ENCODE results near the gene HOXD1. TPM values are rescaled to one million over a fixed set of nuclear protein-coding genes. Genes with fewer than 3 reads are reported as not detected.

HOXD1 gene
- total RNA-seq, 1 donor from 2014 or later: 1.2 TPM

- Histone ChIP-seq H3K27ac (no peak overlapping the region), H3K4me1 (peaks cover 9% of the 10 kb centered on the region), H3K9me3 (no peaks in the 10 kb centered on the region), H3K36me3 (no peaks in the 10 kb centered on the region), H3K27me3 (peaks cover 17% of the 10 kb centered on the region), H3K4me3 (no peak overlapping the region)
- TF ChIP-seq POLR2AphosphoS5 (IDR thresholded peaks at IDR 0.05; ENCODE audit: insufficient read depth in 1 of 2, low read depth in 1 of 2) (no peak), POLR2A (IDR thresholded peaks at IDR 0.05) (no peak), CTCF (IDR thresholded peaks at IDR 0.05) (no peak)
- DNase-seq (ENCODE audit: extremely low spot score in 2 of 2): no peak
- intact Hi-C loops (cut with DNase I): no loop called here
These were observed 21.1 kb upstream of the HOXD1 start for GRCh38 chr2:176167398-176167797.

GRCh38 chr2:176169181-176169580, 19.3 kb upstream of the HOXD1 start:
- peaks cover 9% of the 10 kb centered on the region for H3K4me1 ChIP-seq
- no peak overlapping the region for H3K4me3 ChIP-seq
- H3K27ac ChIP-seq: no peak overlapping the region
- H3K9me3 ChIP-seq: no peaks in the 10 kb centered on the region
- intact Hi-C loops (cut with DNase I): no loop called here
- no peak for DNase-seq (ENCODE audit: extremely low spot score in 2 of 2)
- H3K27me3 ChIP-seq: peaks cover 16% of the 10 kb centered on the region
- no peak for TF ChIP-seq POLR2A (IDR thresholded peaks at IDR 0.05)
- TF ChIP-seq POLR2AphosphoS5 (IDR thresholded peaks at IDR 0.05; ENCODE audit: insufficient read depth in 1 of 2, low read depth in 1 of 2): no peak
- TF ChIP-seq CTCF (IDR thresholded peaks at IDR 0.05): no peak
- no peaks in the 10 kb centered on the region for H3K36me3 ChIP-seq

GRCh38 chr2:176169711-176170110, 18.8 kb upstream of the HOXD1 start:
- intact Hi-C loops (cut with DNase I): no loop called here
- peaks cover 10% of the 10 kb centered on the region for H3K27me3 ChIP-seq

GRCh38 chr2:176170602-176171305, 17.7 kb upstream of the HOXD1 start:
- Histone ChIP-seq H3K4me3 (no peak overlapping the region), H3K27ac (no peak overlapping the region), H3K4me1 (no peaks in the 10 kb centered on the region), H3K36me3 (no peaks in the 10 kb centered on the region), H3K9me3 (no peaks in the 10 kb centered on the region), H3K27me3 (peaks cover 5% of the 10 kb centered on the region)
- intact Hi-C loops (cut with DNase I): no loop called here
- TF ChIP-seq POLR2A (IDR thresholded peaks at IDR 0.05) (no peak), POLR2AphosphoS5 (IDR thresholded peaks at IDR 0.05; ENCODE audit: insufficient read depth in 1 of 2, low read depth in 1 of 2) (no peak), CTCF (IDR thresholded peaks at IDR 0.05) (no peak)
- no peak for DNase-seq (ENCODE audit: extremely low spot score in 2 of 2)

More at GRCh38 chr2:176169711-176170110, 18.8 kb upstream of the HOXD1 start:
- Histone ChIP-seq H3K4me1 (peaks cover 9% of the 10 kb centered on the region), H3K9me3 (no peaks in the 10 kb centered on the region), H3K27ac (no peak overlapping the region), H3K4me3 (no peak overlapping the region), H3K36me3 (no peaks in the 10 kb centered on the region)
- no peak for DNase-seq (ENCODE audit: extremely low spot score in 2 of 2)
- no peak for TF ChIP-seq POLR2AphosphoS5 (IDR thresholded peaks at IDR 0.05; ENCODE audit: insufficient read depth in 1 of 2, low read depth in 1 of 2)
- no peak for TF ChIP-seq POLR2A (IDR thresholded peaks at IDR 0.05)
- TF ChIP-seq CTCF (IDR thresholded peaks at IDR 0.05): no peak

- TF ChIP-seq POLR2A (IDR thresholded peaks at IDR 0.05) (no peak), CTCF (IDR thresholded peaks at IDR 0.05) (no peak), POLR2AphosphoS5 (IDR thresholded peaks at IDR 0.05; ENCODE audit: insufficient read depth in 1 of 2, low read depth in 1 of 2) (no peak)
- Histone ChIP-seq H3K27me3 (peaks cover 5% of the 10 kb centered on the region), H3K9me3 (no peaks in the 10 kb centered on the region), H3K27ac (no peak overlapping the region), H3K36me3 (no peaks in the 10 kb centered on the region), H3K4me1 (no peaks in the 10 kb centered on the region), H3K4me3 (no peak overlapping the region)
- no peak for DNase-seq (ENCODE audit: extremely low spot score in 2 of 2)
- intact Hi-C loops (cut with DNase I): no loop called here
These were observed 17.0 kb upstream of the HOXD1 start for GRCh38 chr2:176171351-176172006.

Data from vagina (tissue), 2 donors.